22Rv1 (cell line): ENCODE data around the gene KIF2C.
A peak's percentile ranks its signal among the peaks of the same experiment; 100 is the strongest.

Experiments used
- H3K27ac ChIP-seq: fragments of 450-650 bp; 2 replicates; pipeline ENCODE4 v1.5.1; 2017
- CTCF ChIP-seq: fragments of 450-650 bp; IDR thresholded peaks from 2 replicates; pipeline ENCODE4 v1.5.1; 2017; ENCODE audit warnings: mild to moderate bottlenecking
- ZFX ChIP-seq: fragments of 450-650 bp; IDR thresholded peaks from 2 replicates; pipeline ENCODE4 v1.6.1; 2017; ENCODE audit warnings: antibody characterized with exemption, borderline replicate concordance

KIF2C gene

DNA sequence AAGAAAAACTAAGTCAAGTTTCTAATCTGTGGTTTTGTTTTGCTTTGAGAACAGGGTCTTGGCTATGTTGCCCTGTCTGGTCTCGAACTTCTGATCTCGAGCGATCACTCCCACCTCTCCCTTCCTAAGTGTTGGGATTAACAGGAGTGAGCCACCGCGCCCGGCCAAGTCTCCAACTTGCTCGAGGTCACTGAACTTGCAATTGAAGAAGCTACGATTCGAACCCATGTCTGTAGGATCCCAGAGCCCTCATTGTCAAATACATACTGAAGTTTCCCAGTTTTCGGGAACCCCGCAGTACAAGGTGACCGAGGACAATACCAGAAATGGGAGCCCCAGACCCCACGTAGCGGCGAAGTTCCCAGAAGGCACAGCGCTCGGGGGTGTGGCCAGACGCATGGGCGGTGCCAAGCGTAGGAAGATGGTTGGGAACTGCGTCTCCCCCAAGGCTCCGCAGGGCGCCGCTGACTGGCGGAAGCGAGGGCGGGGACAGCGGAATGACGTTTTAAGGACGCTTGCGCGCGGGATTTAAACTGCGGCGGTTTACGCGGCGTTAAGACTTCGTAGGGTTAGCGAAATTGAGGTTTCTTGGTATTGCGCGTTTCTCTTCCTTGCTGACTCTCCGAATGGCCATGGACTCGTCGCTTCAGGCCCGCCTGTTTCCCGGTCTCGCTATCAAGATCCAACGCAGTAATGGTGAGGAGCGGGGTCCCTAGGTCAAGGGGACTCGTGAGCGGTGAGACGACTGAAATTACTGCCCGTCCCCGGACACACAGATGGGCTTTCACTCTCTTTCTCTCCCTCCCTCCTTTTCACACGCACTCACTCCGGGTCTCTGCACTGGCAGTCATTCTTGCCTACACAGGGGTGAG, at the start of gene KIF2C:
TSS of gene KIF2C (plus strand) at position 531 of the 872 bp plus-strand sequence. CDS start at position 627, 96 bp downstream.
- TF ChIP-seq CTCF: no peak
- TF ChIP-seq ZFX: no peak
- peak within 1 kb of the TSS; percentile 79 for H3K27ac ChIP-seq

GRCh38 chr1:44693159-44693558, 46.5 kb upstream of the KIF2C start:
- H3K27ac ChIP-seq: no peak overlapping the region
- TF ChIP-seq CTCF: no peak
- no peak for TF ChIP-seq ZFX

GRCh38 chr1:44693900-44694299, 45.7 kb upstream of the KIF2C start:
- TF ChIP-seq CTCF (no peak), ZFX (no peak)
- H3K27ac ChIP-seq: no peak overlapping the region

- TF ChIP-seq CTCF: no peak
- TF ChIP-seq ZFX: no peak
- no peak overlapping the region for H3K27ac ChIP-seq
These were observed 44.7 kb upstream of the KIF2C start for GRCh38 chr1:44694863-44695478.

DNA sequence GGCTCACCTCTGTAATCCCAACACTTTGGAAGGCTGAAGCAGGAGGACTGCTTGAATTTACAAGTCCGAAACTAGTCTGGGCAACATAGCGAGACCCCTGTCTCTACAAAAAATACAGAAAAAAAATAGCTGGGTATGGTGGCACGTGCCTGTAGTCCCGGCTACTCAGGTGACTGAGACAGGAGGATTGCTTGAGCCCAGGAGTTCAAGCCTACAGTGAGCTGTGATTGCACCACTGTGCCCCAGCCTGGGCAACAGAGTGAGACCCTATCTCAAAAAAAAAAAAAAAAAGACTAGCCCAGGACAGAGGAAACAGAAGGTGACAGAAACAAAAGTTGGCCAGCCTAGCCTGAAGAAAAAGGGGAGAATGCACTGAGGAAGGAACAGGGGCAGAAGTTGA, 44.0 kb upstream of the KIF2C start:
- TF ChIP-seq ZFX: no peak
- TF ChIP-seq CTCF: no peak
- H3K27ac ChIP-seq: no peak overlapping the region

DNA sequence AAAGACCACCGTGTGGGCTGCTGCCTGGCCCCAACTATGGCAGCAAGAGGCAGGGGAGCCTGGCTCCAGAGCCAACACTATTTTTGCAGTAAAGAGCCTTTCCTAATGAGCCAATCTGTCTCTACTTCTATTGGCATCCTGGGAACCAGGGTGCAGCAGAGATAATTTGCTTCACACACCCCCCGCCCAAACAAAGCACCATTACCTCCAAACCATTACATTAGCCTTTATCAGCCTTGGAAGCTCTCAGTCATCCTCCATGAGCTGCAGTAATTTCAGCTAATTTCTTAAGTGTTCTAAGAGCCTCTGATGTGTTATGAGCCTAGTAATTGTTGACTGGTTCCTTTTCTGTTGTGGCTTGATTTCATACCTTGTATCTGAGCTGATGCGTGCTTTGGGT, 43.5 kb upstream of the KIF2C start:
- TF ChIP-seq ZFX: no peak
- TF ChIP-seq CTCF: no peak
- H3K27ac ChIP-seq: no peak overlapping the region

DNA sequence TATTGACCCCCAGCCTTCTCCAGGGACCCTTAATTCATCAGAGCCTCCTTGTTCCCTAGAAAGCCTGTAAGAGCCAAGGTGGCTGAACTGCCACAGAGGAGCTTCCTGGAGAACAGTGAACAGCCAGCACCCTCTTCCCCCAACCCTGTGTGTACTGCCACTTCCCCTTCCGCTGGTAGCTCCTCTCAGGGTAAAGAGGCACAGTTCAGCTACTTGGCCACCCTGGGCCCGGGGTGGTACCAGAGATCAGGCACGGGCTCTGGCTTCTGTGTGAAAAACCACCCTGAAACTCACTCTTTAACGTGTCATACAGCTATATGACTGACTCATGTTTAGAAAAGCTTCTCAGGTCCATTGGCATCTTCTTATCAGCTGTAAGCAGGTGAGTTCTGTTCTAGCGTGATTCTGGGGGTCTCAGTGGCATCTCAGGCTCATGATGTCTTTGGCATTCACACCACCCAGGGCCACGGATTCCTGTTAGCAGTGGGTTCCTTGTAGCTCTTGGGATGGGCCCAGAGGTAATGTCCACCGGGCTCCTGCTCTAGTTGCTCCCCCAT, 42.8 kb upstream of the KIF2C start:
- H3K27ac ChIP-seq: no peak overlapping the region
- TF ChIP-seq ZFX (no peak), CTCF (no peak)
